ENCODE data around the gene PLPPR1. TPM values are rescaled to one million over a fixed set of nuclear protein-coding genes. Genes with fewer than 3 reads are reported as not detected.
A peak's percentile ranks its signal among the peaks of the same experiment; 100 is the strongest.

The PLPPR1 gene
- total RNA-seq, 1 donor from 2014 or later = not detected

- TF ChIP-seq CTCF (IDR thresholded peaks at IDR 0.05) = no peak
- H3K4me3 Mint-ChIP-seq (ENCODE audit: unreplicated experiment) = no peak overlapping the region
- peaks cover 2% of the 10 kb centered on the region for H3K27me3 Mint-ChIP-seq (ENCODE audit: unreplicated experiment)
- no peak for DNase-seq (ENCODE audit: extremely low spot score, unreplicated experiment)
- H3K9me3 Mint-ChIP-seq (ENCODE audit: unreplicated experiment) = no peaks in the 10 kb centered on the region
- H3K4me1 Mint-ChIP-seq (ENCODE audit: unreplicated experiment) = no peaks in the 10 kb centered on the region
- H3K36me3 Mint-ChIP-seq (ENCODE audit: unreplicated experiment) = no peaks in the 10 kb centered on the region
- H3K27ac Mint-ChIP-seq (ENCODE audit: unreplicated experiment) = no peak overlapping the region
Observed at GRCh38 chr9:101114317-101114716, 85.8 kb downstream of the PLPPR1 start.

GRCh38 chr9:101115102-101115501, 86.6 kb downstream of the PLPPR1 start:
- no peaks in the 10 kb centered on the region for H3K36me3 Mint-ChIP-seq (ENCODE audit: unreplicated experiment)
- no peak overlapping the region for H3K4me3 Mint-ChIP-seq (ENCODE audit: unreplicated experiment)
- H3K9me3 Mint-ChIP-seq (ENCODE audit: unreplicated experiment) = no peaks in the 10 kb centered on the region
- peaks cover 2% of the 10 kb centered on the region for H3K27me3 Mint-ChIP-seq (ENCODE audit: unreplicated experiment)
- no peak for DNase-seq (ENCODE audit: extremely low spot score, unreplicated experiment)
- no peaks in the 10 kb centered on the region for H3K4me1 Mint-ChIP-seq (ENCODE audit: unreplicated experiment)
- no peak overlapping the region for H3K27ac Mint-ChIP-seq (ENCODE audit: unreplicated experiment)
- no peak for TF ChIP-seq CTCF (IDR thresholded peaks at IDR 0.05)

DNA sequence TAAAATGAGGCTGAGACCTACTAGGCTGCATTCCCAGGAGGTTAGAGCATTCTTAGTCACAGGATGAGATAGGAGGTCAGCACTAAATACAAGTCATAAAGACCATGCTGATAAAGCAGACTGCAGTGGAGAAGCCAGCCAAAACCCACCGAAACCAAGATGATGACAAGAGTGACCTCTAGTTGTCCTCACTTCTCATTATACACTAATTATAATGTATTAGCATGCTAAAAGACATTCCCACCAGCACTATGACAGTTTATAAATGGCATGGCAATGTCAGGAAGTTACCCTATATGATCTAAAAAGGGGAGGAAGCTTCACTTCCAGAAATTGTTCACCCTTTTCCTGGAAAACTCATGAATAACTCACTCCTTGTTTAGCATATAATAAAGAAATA, 88.6 kb downstream of the PLPPR1 start:
- H3K4me1 Mint-ChIP-seq (ENCODE audit: unreplicated experiment) = no peaks in the 10 kb centered on the region

DNA sequence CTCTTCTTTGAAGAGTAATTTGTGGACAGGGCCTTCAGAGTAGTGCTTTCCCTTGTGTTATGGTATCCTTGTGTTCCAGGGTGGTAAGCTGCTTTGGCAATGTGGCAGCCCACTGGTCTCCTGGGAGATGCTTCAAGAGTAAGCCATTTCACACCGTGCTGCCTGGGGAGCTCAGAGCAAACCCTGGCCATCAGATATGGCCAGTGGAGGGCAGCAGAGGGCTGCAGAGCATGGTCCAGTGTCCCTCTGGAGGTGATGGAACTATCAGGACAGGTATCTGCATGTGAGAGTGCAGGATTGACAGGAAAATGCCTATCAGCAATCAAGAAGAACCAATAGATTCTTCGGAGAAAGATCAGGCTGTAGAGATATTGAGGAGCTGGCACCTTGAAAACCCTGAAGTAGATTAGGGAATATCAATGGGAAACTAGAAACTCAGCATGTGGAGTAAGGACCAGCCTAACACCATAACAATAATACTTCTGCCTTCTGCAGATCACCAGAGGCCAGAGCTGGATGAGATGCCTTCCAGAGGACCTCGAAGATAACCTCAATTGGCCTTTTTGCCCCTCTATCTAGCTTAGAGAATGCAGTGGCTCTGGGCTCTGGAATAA, 90.8 kb downstream of the PLPPR1 start:
- peak; percentile 63 for TF ChIP-seq CTCF (IDR thresholded peaks at IDR 0.05)
- DNase-seq (ENCODE audit: extremely low spot score, unreplicated experiment) = no peak
- Mint-ChIP-seq H3K27me3 (ENCODE audit: unreplicated experiment) (peaks cover 2% of the 10 kb centered on the region), H3K4me3 (ENCODE audit: unreplicated experiment) (no peak overlapping the region), H3K27ac (ENCODE audit: unreplicated experiment) (no peak overlapping the region), H3K4me1 (ENCODE audit: unreplicated experiment) (no peaks in the 10 kb centered on the region), H3K9me3 (ENCODE audit: unreplicated experiment) (peaks cover 8% of the 10 kb centered on the region), H3K36me3 (ENCODE audit: unreplicated experiment) (no peaks in the 10 kb centered on the region)

More for the DNA sequence above, 88.6 kb downstream of the PLPPR1 start:
- Mint-ChIP-seq H3K9me3 (ENCODE audit: unreplicated experiment) (no peaks in the 10 kb centered on the region), H3K27ac (ENCODE audit: unreplicated experiment) (no peak overlapping the region), H3K4me3 (ENCODE audit: unreplicated experiment) (no peak overlapping the region), H3K27me3 (ENCODE audit: unreplicated experiment) (peaks cover 2% of the 10 kb centered on the region), H3K36me3 (ENCODE audit: unreplicated experiment) (no peaks in the 10 kb centered on the region)
- no peak for TF ChIP-seq CTCF (IDR thresholded peaks at IDR 0.05)
- no peak for DNase-seq (ENCODE audit: extremely low spot score, unreplicated experiment)

DNA sequence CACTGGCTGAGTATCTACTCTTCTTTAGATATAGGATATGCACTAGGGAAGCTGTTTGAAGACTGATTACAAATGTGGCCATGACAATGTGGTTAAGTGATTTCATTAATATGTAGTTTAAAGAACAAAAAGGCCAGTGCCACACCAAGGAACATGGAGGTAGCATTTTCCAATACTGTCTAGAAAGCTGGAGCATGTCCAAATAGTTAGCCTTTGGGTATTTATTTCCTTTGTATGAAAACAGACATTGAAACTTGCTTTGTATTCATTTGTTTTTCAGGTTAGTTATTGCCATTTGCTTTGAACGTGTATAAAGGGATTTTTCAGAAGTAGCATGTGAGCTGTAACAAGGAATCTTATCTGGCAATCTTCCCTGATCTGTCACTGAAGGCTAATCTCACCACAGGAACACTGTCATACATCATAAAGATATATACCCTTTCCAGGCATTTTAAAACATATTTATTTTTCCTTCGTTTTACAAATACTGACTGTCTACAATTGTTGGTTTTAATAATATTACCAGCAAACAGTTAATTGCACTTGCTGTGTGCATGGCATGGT, 93.4 kb downstream of the PLPPR1 start:
- Mint-ChIP-seq H3K4me1 (ENCODE audit: unreplicated experiment) (no peaks in the 10 kb centered on the region), H3K36me3 (ENCODE audit: unreplicated experiment) (no peaks in the 10 kb centered on the region), H3K9me3 (ENCODE audit: unreplicated experiment) (peaks cover 23% of the 10 kb centered on the region), H3K27ac (ENCODE audit: unreplicated experiment) (no peak overlapping the region), H3K27me3 (ENCODE audit: unreplicated experiment) (no peaks in the 10 kb centered on the region), H3K4me3 (ENCODE audit: unreplicated experiment) (no peak overlapping the region)
- DNase-seq (ENCODE audit: extremely low spot score, unreplicated experiment) = no peak
- TF ChIP-seq CTCF (IDR thresholded peaks at IDR 0.05) = no peak
